Activated CD4-positive, alpha-beta T cell treated with anti-CD3 and anti-CD28 coated beads for 1 hour (primary cell): Measurements from ENCODE around the gene F8A1.
A peak's percentile ranks its signal among the peaks of the same experiment; 100 is the strongest.
"Not testable (repeated sequence)": the region's sequence is repeated elsewhere in the genome, so short reads cannot be mapped to it uniquely, and the experiment has no call there.

Experiments
- DNase-seq: peaks from one replicate; pipeline ENCODE4 v3.0.0-alpha.2; 2020

F8A1 gene

GRCh38 chrX:154886069-154886788 is at the start of gene F8A1:
Gene F8A1 (plus strand): TSS chrX:154886355. CDS start chrX:154886375, 20 bp downstream.
- DNase-seq: peak; percentile 8

GRCh38 chrX:154840856-154841255 is 45.3 kb upstream of the F8A1 start:
- DNase-seq: no peak

- DNase-seq: no peak
Measured at GRCh38 chrX:154850957-154851611, 35.1 kb upstream of the F8A1 start.

- no peak for DNase-seq
Measured at GRCh38 chrX:154855256-154855655, 30.9 kb upstream of the F8A1 start.

GRCh38 chrX:154868522-154868921 is 17.6 kb upstream of the F8A1 start:
- DNase-seq: not testable (repeated sequence)

GRCh38 chrX:154873329-154873728 is 12.8 kb upstream of the F8A1 start:
- no peak for DNase-seq

GRCh38 chrX:154884069-154884468 is 2.1 kb upstream of the F8A1 start:
- DNase-seq: not testable (repeated sequence)

- not testable (repeated sequence) for DNase-seq
Measured at GRCh38 chrX:154885057-154885456, 1.1 kb upstream of the F8A1 start.

- not testable (repeated sequence) for DNase-seq
Measured at GRCh38 chrX:154885549-154885948, 606 bp upstream of the F8A1 start.

GRCh38 chrX:154886789-154887221 is 650 bp downstream of the F8A1 start:
- not testable (repeated sequence) for DNase-seq

GRCh38 chrX:154890990-154891639 is 5.0 kb downstream of the F8A1 start:
- DNase-seq: no peak

- no peak for DNase-seq
Measured at GRCh38 chrX:154892296-154892695, 6.1 kb downstream of the F8A1 start.

GRCh38 chrX:154900323-154900722 is 14.2 kb downstream of the F8A1 start:
- DNase-seq: no peak

GRCh38 chrX:154902408-154902807 is 16.3 kb downstream of the F8A1 start:
- DNase-seq: no peak

GRCh38 chrX:154908821-154909220 is 22.7 kb downstream of the F8A1 start:
- DNase-seq: no peak

GRCh38 chrX:154910048-154910447 is 23.9 kb downstream of the F8A1 start:
- not testable (repeated sequence) for DNase-seq

GRCh38 chrX:154910528-154910927 is 24.4 kb downstream of the F8A1 start:
- DNase-seq: not testable (repeated sequence)

GRCh38 chrX:154914052-154914451 is 27.9 kb downstream of the F8A1 start:
- DNase-seq: no peak

- DNase-seq: peak; percentile 7
Measured at GRCh38 chrX:154918060-154918483, 31.9 kb downstream of the F8A1 start.

- DNase-seq: not testable (repeated sequence)
Measured at GRCh38 chrX:154924771-154925170, 38.6 kb downstream of the F8A1 start.
